D341Med (cell line): ENCODE measurements around the gene TPSAB1.
"Not testable (repeated sequence)": the region's sequence is repeated elsewhere in the genome, so short reads cannot be mapped to it uniquely, and the experiment has no call there.

Experiments used
- DNase-seq: peaks from one replicate; pipeline ENCODE4 v3.0.0; 2012; ENCODE audit warnings: low spot score

TPSAB1 gene

GRCh38 chr16:1249031-1249755 lies 8.7 kb downstream of the TPSAB1 start:
- DNase-seq, result not testable (repeated sequence)

- not testable (repeated sequence) for DNase-seq
These were observed 13.3 kb downstream of the TPSAB1 start for GRCh38 chr16:1253701-1254364.

- not testable (repeated sequence) for DNase-seq
These were observed 14.3 kb downstream of the TPSAB1 start for GRCh38 chr16:1254821-1255220.

GRCh38 chr16:1255276-1256122 lies 15.0 kb downstream of the TPSAB1 start, which contains the start of gene TPSD1:
Gene TPSD1, plus strand, starts transcription at chr16:1256069. Its CDS starts 212 bp downstream, at chr16:1256281.
- DNase-seq, result not testable (repeated sequence)

GRCh38 chr16:1256296-1256873 lies 15.9 kb downstream of the TPSAB1 start:
- not testable (repeated sequence) for DNase-seq

- DNase-seq, result no peak
These were observed 16.4 kb downstream of the TPSAB1 start for GRCh38 chr16:1256874-1257322.

- no peak for DNase-seq
These were observed 17.2 kb downstream of the TPSAB1 start for GRCh38 chr16:1257561-1258224.

- no peak for DNase-seq
These were observed 17.7 kb downstream of the TPSAB1 start for GRCh38 chr16:1258225-1258600.

GRCh38 chr16:1258906-1259759 lies 18.6 kb downstream of the TPSAB1 start:
- no peak for DNase-seq

- no peak for DNase-seq
These were observed 19.2 kb downstream of the TPSAB1 start for GRCh38 chr16:1259760-1260068.

GRCh38 chr16:1260101-1260680 lies 19.7 kb downstream of the TPSAB1 start:
- DNase-seq, result no peak

- DNase-seq, result no peak
These were observed 20.8 kb downstream of the TPSAB1 start for GRCh38 chr16:1261131-1261892.

GRCh38 chr16:1262210-1262845 lies 21.8 kb downstream of the TPSAB1 start:
- DNase-seq, result no peak

GRCh38 chr16:1262846-1263221 lies 22.3 kb downstream of the TPSAB1 start:
- DNase-seq, result no peak

GRCh38 chr16:1263591-1264344 lies 23.3 kb downstream of the TPSAB1 start:
- DNase-seq, result no peak

- DNase-seq, result no peak
These were observed 24.0 kb downstream of the TPSAB1 start for GRCh38 chr16:1264345-1265089.

- DNase-seq, result no peak
These were observed 24.7 kb downstream of the TPSAB1 start for GRCh38 chr16:1265090-1265630.
